GM21619 (cell line): ENCODE measurements around the gene RNF167.
"Not testable (repeated sequence)": the region's sequence is repeated elsewhere in the genome, so short reads cannot be mapped to it uniquely, and the experiment has no call there.

ENCODE experiments used
- ATAC-seq: cut with Tn5 transposase; IDR thresholded peaks from one replicate; pipeline ENCODE4 v1.9.1; 2021; ENCODE audit not compliant: unreplicated experiment

The RNF167 gene

DNA sequence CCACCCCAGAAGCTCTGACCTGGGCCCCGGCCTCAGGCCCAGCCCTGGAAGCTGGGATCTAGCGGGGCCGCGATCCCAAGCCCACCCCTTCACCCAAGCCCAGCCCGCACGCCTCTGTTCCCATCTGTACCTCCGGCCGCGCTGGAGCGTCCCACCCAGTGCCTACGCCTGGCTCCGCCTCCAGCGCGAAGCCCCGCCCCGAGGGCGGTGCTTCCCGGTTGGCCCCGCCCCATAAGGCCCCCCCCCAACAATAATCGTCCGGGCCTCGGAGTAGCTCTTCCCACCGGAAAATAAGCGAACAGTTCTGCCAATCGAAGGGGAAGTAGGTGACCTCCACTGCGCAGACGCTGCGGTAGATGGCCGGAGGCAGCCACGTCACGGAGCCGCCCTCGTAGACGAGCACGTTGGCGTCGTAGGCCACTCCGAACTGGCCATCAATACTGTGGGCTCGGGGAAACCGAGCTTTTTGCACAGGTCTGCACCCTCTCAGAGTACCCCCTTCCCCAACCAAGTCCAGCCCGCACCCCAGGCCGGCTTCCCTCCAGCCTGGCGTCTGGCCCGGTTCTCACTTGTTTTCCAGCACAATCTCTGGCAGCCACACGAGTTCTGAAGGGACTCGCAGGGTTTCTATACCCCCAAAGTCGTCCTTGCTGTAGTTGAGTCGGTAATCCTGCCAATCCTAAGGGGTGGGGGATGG, 38.3 kb upstream of the RNF167 start:
- no peak for ATAC-seq

DNA sequence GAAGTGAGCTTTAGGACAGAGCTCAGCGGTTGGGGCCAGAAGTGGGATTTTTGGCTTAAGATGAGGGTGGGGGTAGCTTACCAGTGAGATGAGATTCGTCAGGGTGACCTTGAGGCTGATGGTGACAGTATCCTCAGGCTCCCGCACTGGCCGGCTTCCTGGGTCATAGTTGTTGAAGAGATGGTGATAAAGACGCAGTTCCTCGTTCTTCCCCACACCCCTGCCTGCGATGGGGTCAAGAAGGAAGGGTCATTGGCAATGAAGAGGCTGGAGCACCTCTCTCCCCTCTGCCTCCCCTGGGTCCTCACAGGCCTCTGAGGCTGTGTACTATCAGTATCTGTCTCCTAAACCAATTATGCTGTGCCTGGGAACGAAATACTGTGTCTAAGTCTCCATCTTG, 37.5 kb upstream of the RNF167 start:
- no peak for ATAC-seq

DNA sequence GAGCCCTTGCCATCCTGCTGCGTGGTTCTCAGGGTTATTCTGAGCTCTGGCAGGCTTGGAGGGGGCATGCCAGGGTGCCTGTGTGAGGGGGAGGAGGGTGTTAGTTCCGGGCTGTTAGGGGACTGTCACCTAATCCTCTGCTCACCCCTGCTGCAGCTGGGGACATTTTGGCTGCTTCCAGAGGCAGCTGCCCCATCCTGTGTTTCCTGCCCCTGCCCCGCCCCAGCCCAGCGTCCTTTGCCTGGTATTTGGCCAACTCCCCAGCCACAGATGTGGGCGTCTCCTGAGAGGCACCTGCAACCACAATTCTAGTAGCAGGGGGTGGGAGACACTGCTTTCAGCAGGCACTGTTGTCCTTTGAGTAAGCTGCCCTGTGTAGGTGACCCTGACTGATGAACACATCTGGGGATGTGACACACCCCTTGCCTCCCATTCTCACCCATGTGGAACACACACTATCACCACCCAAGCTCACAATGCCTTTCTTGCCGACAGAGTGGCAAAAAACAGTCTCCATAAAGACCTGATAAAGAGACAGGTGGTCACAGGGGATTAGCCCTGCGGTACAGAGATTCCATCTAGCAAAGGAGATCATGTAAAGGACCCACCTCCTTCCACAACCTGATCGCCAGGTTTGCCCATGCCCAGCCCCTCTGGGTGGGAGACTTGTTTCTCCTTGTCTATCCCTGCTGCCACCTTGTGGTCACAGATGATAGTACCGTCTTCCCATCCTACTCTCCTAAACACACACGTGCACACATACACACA, 36.8 kb upstream of the RNF167 start, which contains the start of gene CHRNE:
TSS of gene CHRNE (minus strand) at position 48 of the 768 bp plus-strand sequence. CDS start at position 13, 35 bp downstream.
- no peak for ATAC-seq

DNA sequence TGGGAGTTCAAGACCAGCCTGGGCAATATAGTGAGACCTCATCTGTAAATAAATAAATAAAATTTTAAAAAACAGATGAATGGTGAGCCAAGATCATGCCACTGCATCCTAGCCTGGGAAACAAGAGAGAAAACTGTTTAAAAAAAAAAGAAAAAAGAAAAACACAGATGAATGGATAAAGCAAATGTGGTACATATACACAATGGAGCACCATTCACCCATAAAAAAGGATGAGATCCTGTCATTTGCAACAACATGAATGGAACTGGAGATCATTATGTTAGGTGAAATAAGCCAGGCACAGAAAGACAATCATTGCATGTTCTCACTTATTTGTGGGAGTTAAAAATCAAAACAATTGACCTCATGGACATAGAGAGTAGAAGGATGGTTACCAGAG, 33.4 kb upstream of the RNF167 start:
- ATAC-seq = not testable (repeated sequence)

DNA sequence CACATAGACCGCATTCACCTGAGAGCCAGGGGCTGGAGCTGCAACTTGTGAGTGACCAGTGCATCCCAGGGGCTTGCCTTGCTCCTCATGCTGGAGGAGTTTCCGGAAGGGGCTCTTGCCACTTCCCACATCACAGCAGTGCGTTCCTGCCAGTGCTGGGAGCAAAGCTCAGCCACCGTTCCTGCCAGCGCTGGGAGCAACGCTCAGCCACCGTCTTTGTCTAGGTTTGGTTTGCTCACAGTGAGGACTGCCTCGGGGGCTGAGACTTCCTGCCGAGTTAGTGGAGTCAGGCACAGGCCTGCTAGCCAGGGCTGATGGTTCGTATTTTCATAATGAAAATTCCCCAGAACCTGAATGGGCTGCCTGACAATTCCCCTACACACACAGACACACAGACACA, 31.8 kb upstream of the RNF167 start:
- no peak for ATAC-seq

DNA sequence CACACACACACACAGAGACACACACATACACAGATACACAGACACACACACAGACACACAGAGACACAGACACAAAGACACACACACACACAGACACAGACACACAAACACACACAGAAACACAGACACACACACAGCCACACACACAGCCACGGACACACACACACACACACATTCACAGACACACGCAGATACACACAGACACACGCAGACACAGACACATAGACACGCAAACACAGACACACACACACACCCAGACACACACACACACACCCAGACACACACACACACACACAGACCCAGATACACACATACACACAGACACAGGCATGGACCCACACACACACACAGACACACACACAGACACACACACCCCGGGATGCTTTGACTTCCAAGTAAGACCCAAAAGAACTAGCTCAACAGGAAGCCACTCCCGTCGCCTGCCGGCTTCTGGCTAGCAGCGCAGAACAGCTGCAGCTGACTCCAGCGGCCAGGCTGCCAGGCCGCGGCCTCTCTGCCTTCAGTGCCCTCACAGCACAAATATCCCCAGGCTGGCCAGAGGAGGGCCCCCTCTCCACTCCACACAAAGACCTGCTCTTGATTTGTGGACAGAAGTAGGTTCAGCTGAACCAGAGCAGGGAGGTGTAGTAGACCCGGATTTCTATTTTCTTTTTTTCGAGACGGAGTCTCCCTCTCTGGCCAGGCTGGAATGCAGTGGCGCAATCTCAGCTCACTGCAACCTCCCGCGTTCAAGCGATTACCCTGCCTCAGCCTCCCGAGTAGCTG, 31.2 kb upstream of the RNF167 start:
- ATAC-seq = no peak

DNA sequence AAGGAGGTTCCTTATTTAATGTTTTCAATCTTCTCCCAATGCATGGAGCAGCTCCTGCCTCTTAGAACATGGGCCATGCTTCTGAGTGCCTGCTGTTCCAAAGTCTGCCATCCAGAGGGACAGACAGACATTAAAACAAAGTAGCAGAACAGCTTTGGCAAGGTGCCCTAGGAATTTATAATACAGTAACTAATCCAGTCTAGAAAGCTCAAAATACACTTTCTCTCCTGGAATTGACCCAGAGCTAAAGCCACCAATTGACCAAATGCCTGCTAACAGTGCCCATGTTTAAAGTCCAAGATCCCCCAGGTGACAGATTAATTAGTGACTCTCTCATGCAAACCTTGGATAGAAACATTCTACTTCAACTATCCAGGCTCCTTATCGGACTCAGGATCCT, 26.1 kb upstream of the RNF167 start:
- ATAC-seq = no peak

DNA sequence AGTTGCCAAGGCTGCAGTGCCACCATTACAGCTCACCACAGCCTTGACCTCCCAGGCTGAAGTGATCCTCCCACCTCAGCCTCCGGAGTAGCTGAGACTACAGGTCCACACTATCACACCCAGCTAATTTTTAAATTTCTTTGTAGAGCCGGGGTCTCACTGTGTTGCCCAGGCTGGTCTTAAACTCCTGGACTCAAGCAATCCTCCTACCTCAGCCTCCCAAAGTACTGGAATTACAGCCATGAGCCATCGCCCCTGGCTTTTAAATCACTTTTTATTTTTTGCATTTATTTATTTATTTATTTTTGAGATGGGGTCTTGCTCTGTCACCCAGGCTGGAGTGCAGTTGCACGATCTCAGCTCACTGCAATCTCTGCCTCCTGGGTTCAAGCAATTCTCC, 25.5 kb upstream of the RNF167 start:
- ATAC-seq = not testable (repeated sequence)

DNA sequence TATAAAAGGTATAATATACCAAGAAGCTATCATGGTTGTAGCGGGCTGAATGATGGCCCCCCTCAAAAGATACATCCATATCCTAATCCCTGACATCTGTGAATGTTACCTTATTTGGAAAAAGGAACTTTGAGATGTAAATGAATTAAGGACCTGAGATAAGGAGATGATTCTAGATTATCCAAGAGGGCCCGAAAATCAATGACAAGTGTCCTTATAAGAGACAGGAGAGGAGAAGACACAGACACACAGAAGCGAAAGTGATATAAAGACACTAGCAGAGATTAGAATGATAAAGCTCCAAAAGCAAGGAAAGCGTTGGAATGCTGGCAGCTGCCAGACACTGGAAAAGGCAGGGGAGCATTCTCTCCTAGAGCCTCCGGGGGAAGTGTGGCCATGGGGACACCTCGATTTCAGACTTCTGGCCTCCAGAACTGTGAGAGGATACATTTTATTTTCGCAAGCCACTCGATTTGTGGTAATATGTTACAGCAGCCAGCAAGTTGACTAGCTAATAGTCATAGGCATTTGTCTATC, 20.5 kb upstream of the RNF167 start:
- no peak for ATAC-seq

DNA sequence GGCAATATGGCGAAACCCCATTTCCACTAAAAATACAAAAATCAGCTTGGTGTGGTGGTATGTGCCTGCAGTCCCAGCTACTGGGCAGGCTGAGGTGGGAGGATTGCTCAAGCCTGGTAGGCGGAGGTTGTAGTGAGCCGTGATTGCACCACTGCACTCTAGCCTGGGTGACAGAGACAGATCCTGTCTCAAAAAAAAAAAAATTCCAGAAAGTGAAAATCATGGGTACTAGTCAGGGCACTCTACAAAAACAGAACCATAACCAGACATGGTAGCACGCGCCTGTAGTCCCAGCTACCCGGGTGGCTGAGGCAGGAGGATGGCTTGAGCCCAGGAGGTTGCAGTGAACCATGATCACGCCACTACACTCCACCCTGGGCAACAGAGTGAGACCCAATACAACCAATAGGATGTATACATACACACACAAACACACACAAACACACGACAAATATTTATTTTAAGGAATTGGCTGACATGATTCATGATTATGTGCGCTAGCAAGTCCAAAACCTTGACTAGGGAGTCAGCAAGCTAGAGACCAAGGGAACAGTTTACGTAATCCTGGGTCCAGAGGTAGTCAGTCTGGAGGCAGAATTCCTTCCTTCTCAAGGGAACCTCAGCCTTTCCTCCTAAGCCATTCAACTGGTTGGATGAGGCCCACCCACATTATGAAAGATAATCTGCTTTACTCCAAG, 19.6 kb upstream of the RNF167 start:
- ATAC-seq = no peak

DNA sequence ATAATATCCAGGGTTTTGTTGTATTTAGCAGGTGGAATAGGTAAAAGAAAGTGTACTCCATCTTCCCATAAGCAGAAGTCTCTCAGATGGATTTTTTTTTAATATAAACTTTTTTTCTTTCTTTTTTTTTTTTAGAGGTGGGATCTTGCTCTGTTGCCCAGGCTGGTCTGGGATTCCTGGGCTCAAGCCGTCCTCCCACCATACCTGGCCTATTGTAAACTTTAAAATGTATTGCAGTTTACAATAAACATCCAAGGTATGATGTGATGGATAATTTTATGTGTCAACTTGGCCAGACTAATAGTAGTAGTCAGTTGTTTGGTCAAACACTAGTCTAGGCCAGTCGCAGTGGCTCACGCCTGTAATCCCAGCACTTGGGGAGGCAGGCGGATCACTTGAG, 18.7 kb upstream of the RNF167 start:
- ATAC-seq = no peak

DNA sequence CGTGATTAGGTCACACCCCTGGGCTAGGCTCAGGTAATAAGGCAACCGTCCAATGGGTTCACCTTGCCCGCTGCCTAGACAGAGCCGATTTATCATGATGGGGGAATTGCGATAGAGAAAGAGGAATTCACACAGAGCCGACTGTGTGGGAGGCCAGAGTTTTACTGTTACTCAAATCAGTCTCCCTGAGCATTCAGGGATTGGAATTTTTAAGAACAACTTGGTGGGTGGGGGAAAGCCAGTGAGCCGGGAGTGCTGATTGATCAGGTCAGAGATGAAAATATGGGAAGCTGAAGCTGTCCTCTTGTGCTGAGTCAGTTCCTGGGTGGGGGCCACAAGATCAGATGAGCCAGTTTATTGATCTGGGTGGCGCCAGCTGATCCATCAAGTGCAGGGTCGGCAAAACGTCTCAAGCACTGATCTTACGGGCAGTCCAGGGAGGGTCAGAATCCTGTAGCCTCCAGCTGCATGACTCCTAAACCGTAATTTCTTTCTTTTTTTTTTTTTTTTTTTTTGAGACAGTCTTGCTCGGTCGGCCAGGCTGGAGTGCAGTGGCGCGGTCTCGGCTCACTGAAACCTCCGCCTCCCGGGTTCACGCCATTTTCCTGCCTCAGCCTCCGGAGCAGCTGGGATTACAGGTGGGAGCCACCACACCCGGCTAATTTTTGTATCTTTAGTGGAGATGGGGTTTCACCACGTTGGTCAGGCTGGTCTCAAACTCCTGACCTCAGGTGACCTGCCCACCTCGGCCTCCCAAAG, 13.3 kb upstream of the RNF167 start:
- ATAC-seq = not testable (repeated sequence)

DNA sequence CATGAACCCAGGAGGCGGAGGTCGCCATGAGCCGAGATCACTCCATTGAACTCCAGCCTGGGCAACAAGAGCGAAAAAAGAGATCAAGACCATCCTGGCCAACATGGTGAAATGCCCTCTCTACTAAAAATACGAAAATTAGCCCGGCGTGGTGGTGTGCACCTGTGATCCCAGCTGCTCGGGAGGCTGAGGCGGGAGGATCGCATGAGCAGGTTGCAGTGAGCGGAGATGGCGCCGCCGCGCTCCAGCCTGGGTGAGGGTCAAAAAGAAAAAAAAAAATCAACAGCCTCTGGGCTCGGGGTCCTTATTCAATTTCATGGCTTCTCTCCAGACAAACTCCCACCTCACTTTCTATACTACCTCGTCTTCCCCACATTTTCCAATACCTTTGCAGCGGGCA, 11.2 kb upstream of the RNF167 start:
- no peak for ATAC-seq

DNA sequence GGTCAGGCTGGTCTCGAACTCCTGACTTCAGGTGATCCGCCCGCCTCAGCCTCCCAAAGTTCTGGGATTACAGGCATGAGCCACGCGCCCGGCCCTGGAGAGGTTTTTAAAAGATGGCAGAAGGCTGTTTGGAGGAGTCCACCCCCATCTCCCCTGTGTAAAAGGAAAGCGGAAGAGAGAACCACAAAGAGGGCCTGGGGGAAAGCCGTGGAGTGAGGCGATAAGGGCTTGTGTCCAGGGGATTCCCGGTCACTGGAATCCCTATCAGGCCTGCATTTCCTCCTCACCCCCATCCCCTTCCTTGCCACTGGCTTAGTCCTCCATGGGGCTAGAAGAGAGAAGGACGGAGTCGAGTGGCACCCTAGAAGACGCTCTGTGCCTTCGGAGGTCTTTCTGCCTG, 8.1 kb upstream of the RNF167 start, which contains the start of gene GP1BA:
TSS of gene GP1BA (plus strand) at position 315 of the 400 bp plus-strand sequence. CDS start 328 bp downstream, outside the sequence.
- ATAC-seq = no peak

DNA sequence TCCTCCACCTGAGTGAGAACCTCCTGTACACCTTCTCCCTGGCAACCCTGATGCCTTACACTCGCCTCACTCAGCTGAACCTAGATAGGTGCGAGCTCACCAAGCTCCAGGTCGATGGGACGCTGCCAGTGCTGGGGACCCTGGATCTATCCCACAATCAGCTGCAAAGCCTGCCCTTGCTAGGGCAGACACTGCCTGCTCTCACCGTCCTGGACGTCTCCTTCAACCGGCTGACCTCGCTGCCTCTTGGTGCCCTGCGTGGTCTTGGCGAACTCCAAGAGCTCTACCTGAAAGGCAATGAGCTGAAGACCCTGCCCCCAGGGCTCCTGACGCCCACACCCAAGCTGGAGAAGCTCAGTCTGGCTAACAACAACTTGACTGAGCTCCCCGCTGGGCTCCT, 7.3 kb upstream of the RNF167 start:
- no peak for ATAC-seq

DNA sequence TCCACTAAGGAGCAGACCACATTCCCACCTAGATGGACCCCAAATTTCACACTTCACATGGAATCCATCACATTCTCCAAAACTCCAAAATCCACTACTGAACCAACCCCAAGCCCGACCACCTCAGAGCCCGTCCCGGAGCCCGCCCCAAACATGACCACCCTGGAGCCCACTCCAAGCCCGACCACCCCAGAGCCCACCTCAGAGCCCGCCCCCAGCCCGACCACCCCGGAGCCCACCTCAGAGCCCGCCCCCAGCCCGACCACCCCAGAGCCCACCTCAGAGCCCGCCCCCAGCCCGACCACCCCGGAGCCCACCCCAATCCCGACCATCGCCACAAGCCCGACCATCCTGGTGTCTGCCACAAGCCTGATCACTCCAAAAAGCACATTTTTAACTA, 6.4 kb upstream of the RNF167 start:
- no peak for ATAC-seq

DNA sequence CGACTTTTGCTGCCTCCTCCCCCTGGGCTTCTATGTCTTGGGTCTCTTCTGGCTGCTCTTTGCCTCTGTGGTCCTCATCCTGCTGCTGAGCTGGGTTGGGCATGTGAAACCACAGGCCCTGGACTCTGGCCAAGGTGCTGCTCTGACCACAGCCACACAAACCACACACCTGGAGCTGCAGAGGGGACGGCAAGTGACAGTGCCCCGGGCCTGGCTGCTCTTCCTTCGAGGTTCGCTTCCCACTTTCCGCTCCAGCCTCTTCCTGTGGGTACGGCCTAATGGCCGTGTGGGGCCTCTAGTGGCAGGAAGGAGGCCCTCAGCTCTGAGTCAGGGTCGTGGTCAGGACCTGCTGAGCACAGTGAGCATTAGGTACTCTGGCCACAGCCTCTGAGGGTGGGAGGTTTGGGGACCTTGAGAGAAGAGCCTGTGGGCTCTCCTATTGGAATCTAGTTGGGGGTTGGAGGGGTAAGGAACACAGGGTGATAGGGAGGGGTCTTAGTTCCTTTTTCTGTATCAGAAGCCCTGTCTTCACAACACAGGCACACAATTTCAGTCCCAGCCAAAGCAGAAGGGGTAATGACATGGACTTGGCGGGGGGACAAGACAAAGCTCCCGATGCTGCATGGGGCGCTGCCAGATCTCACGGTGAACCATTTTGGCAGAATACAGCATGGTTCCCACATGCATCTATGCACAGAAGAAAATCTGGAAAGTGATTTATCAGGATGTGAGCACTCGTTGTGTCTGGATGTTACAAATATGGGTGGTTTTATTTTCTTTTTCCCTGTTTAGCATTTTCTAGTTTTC, 5.7 kb upstream of the RNF167 start:
- no peak for ATAC-seq

DNA sequence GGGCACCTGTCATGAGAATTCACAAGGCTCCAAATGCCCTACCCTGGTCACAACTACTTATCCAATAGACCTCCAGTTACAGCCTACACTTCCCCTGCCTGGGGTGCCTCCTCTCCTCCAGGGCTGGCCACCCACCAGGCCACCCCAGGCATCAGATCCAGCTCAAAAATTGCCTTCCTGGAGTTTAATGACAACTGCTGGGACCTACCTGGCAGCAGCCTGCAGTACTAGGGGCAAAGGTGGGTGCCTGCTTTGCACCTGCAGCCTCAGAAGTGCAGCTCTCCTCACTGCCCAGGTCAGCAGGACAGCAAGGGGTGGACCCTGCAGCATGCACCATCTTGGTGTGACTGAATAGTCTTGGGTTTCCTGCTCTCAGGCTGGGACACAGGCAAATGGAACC, 4.4 kb upstream of the RNF167 start:
- ATAC-seq = no peak

DNA sequence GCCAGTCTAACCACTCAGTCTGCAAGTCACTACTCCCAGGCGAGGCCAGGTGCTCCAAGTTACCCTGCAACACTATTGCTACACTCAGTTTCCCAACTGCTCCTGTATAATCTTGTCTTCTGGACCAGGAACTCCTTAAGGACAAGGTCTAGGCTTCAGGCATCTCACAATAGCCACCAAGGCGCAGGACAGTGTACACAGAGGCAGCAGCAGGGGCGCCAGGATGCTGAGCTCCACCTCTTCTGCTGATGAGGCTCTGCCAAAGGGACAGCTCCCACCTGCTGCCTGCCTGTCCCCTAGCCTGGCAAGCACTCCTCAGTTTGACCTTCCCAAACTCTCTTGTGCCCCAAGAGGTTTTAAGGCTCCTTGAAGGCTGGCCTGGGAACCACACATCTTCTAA, 3.6 kb upstream of the RNF167 start:
- ATAC-seq = no peak
